K562 (cell line): ENCODE results near the gene RCOR2. TPM values are rescaled to one million over a fixed set of nuclear protein-coding genes. Genes with fewer than 3 reads are reported as not detected.

Experiments
- ATAC-seq: fragments of 200-7000 bp; cut with Tn5 transposase; 3 replicates; pipeline ENCODE4 v1.9.1; 2020; ENCODE audit warnings: moderate library complexity
- BruUV-seq: library from RNA; stranded (reverse); fragments of 400-500 nt; replicated peaks from 2 replicates; lab custom pipeline; 2021; lab: Mats Ljungman, UMichigan
- CTCF ChIA-PET: fragments of 300-600 bp; formaldehyde crosslinking; extraction: SDS; loops from one replicate; lab custom pipeline; 2021; ENCODE audit warnings: low intra/inter-chr PET ratio; lab: Yijun Ruan, JAX
- POLR2A ChIA-PET: fragments of 300-600, 350-650 bp; sonication (Branson Sonifier 250); formaldehyde crosslinking; extraction: SDS; loops from one replicate; lab custom pipeline; 2021; ENCODE audit warnings: antibody characterized with exemption, inconsistent platforms; lab: Yijun Ruan, JAX
- DNase-seq, 4 experiments: peaks; one replicate each; pipeline versions ENCODE4 v3.0.0 to v3.0.0-alpha.2; 2011 to 2018; ENCODE audit warnings: low spot score in 3 of 4, mixed read lengths in 3 of 4; ENCODE audit errors: extremely low read depth in 1 of 4
- FAIRE-seq: peaks from 2 replicates; lab custom pipeline; 2011; peaks lifted over from hg19 to GRCh38; lab: Jason Lieb, UNC
- H2AFZ ChIP-seq: 2 replicates; pipeline ENCODE4 v1.6.0; 2011; ENCODE audit warnings: low read depth, low read length, control low read depth, inconsistent platforms
- H3K27ac ChIP-seq: fragments of 200-600 bp; 3 replicates; pipeline ENCODE4 v1.8.0; 2011; ENCODE audit warnings: low read depth, mild to moderate bottlenecking, control low read depth, inconsistent platforms, low read length, moderate library complexity, mixed read lengths; ENCODE audit errors: extremely low read depth
- H3K27me3 ChIP-seq, 2 experiments: fragments of 300-600 bp in 1 of 2; 2 replicates in 1 of 2; 3 replicates in 1 of 2; pipeline versions ENCODE4 v1.6.0 to v1.8.0; 2011; ENCODE audit warnings: inconsistent platforms in 2 of 2, low read length in 2 of 2, mild to moderate bottlenecking in 1 of 2, mixed read lengths in 1 of 2, moderate library complexity in 1 of 2; ENCODE audit not compliant: control insufficient read depth in 2 of 2, insufficient read depth in 2 of 2
- H3K36me3 ChIP-seq: fragments of 300-600 bp; 3 replicates; pipeline ENCODE4 v1.8.0; 2011; ENCODE audit warnings: mild to moderate bottlenecking, low read length, inconsistent platforms; ENCODE audit not compliant: control insufficient read depth, insufficient read depth
- H3K4me1 ChIP-seq, 2 experiments: fragments of 200-600 bp in 1 of 2; replicated peaks in 1 of 2; 2 replicates in 1 of 2; 3 replicates in 1 of 2; pipeline versions ENCODE4 v1.5.1 to v1.8.0; 2011; ENCODE audit warnings: inconsistent platforms in 2 of 2, low read length in 2 of 2, mild to moderate bottlenecking in 1 of 2, mixed read lengths in 1 of 2, moderate library complexity in 1 of 2; ENCODE audit not compliant: control insufficient read depth in 2 of 2, insufficient read depth in 2 of 2
- H3K4me2 ChIP-seq: 2 replicates; pipeline ENCODE4 v1.6.1; 2011; ENCODE audit warnings: low read length, control low read depth, inconsistent platforms, mixed read lengths; ENCODE audit not compliant: insufficient read depth
- H3K4me3 ChIP-seq: fragments of 200-600 bp; sonication (generic), shearing (Covaris generic); 2 replicates; pipeline ENCODE4 v1.5.1; 2016; ENCODE audit warnings: control low read depth, inconsistent platforms
- H3K79me2 ChIP-seq: fragments of 200-600 bp; 3 replicates; pipeline ENCODE4 v1.8.0; 2011; ENCODE audit warnings: low read length, inconsistent platforms; ENCODE audit not compliant: control insufficient read depth, insufficient read depth
- H3K9ac ChIP-seq, 2 experiments: 2 replicates each; pipeline versions ENCODE4 v1.6.0 to v1.6.1; 2011; ENCODE audit warnings: low read depth in 2 of 2, low read length in 2 of 2, control low read depth in 1 of 2, inconsistent platforms in 1 of 2, mild to moderate bottlenecking in 1 of 2, mixed read lengths in 1 of 2; ENCODE audit not compliant: insufficient read depth in 1 of 2
- H3K9me1 ChIP-seq: one replicate; pipeline ENCODE4 v1.6.0; 2011; ENCODE audit warnings: inconsistent platforms, mild to moderate bottlenecking, low read length, moderate library complexity; ENCODE audit not compliant: control insufficient read depth, insufficient read depth
- H3K9me3 ChIP-seq: replicated peaks from 2 replicates; pipeline ENCODE4 v1.5.1; 2011; ENCODE audit warnings: low read depth, low read length, inconsistent platforms; ENCODE audit not compliant: control insufficient read depth, insufficient read depth
- H4K20me1 ChIP-seq: replicated peaks from 2 replicates; pipeline ENCODE4 v1.6.1; 2011; ENCODE audit warnings: low read length, inconsistent platforms, mixed read lengths; ENCODE audit not compliant: control insufficient read depth, insufficient read depth
- WGBS: fragments of 100-300 bp; shearing (Covaris generic); methylation state at CpG from one replicate; pipeline ENCODE4 v1.1.6; 2016; ENCODE audit warnings: low coverage, mixed read lengths; ENCODE audit not compliant: insufficient coverage; ENCODE audit errors: missing lambda C conversion rate; 5-methylcytosine and 5-hydroxymethylcytosine counted together
- in situ Hi-C: fragments of 300-500 bp; cut with MboI; formaldehyde crosslinking; loops from 4 replicates; pipeline ENCODE4 v1.15.0; 2018; ENCODE audit warnings: inconsistent platforms, mixed read lengths
- intact Hi-C: fragments of 100-400 bp; cut with micrococcal nuclease; formaldehyde crosslinking; loops from 2 replicates; pipeline ENCODE4 v1.14.2; 2022
- polyA plus RNA-seq, 8 experiments: library from polyadenylated mRNA; depleted of rRNA in 4 of 8; stranded (reverse) in 5 of 8; unstranded in 3 of 8; fragments of >200 nt; fragmentation: Nextera tagmentation in 2 of 8; fragmentation: Illumina TruSeq in 1 of 8; extraction: Ambion mirVana in 2 of 8; extraction: Trizol in 1 of 8; gene quantifications; 2 replicates each; pipeline versions ENCODE4 v1.2.1 to v1.2.3, GENCODE V29; 2011 to 2014; ENCODE audit warnings: inconsistent platforms in 1 of 8, missing spikeins in 1 of 8
- total RNA-seq, 7 experiments: library from RNA; depleted of rRNA in 6 of 7; stranded (reverse); fragments of >200 nt in 6 of 7; fragmentation: Illumina TruSeq in 2 of 7; extraction: Trizol in 2 of 7; gene quantifications; 2 replicates each; pipeline versions ENCODE4 v1.2.1 to v1.2.3, GENCODE V29; 2011 to 2021; ENCODE audit warnings: low replicate concordance in 1 of 7
- TF ChIP-seq, protein P1 (sequence below): fragments of 450-650 bp; IDR thresholded peaks from 2 replicates; pipeline ENCODE4 v1.6.1; 2018; ENCODE audit warnings: mild to moderate bottlenecking, low read depth; ENCODE audit not compliant: partially characterized antibody

The RCOR2 gene
- total and polyA plus RNA-seq, 9 of the 15 experiments (the other 6 are each of a cell fraction or from before 2014, with no cell fraction given): 0.04 to 6.5 (median 2.5) TPM; not detected in 1

DNA sequence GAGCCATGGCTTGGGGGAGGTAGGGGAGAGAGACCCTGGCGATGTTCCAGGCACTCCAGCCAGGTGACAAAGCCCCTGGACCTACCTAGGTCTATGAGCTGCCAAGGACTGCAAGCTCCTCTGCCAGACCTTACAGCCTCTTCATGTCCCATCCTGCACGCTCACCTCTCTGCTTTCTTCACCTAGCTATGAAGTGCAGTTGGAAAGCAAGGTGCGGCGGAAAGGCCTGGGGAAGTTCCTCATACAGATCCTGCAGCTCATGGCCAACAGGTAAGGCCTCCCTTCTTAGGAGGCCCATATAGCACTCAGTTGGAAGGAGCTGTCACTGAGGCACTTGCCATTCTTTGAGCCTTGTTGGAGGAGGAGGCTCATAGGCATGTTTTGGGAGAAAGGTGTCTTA lies 35.6 kb upstream of the RCOR2 start:
- H3K9ac ChIP-seq: no peak overlapping the region
- in situ Hi-C loops (no loop called here), intact Hi-C loops (no loop called here)
- no peaks in the 10 kb centered on the region for H3K9me1 ChIP-seq
- H3K27me3 ChIP-seq: no peaks in the 10 kb centered on the region
- no peaks in the 10 kb centered on the region for H3K9me3 ChIP-seq
- H3K4me1 ChIP-seq: peaks cover 0 to under 1% of the 10 kb centered on the region in 2 experiments; a peak in 1 of 5 replicates
- ChIA-PET CTCF (no interaction called here), POLR2A (interaction anchor here (0.5 to 1.9 kb wide), 5 partner anchors 9 to 125 kb away, joined by 3 to 9 read pairs (median 4); partner anchors contain the start of gene COX8A)
- no peak overlapping the region for H3K4me3 ChIP-seq
- H3K79me2 ChIP-seq: no peaks in the 10 kb centered on the region
- no peak overlapping the region for H2AFZ ChIP-seq
- WGBS: 100% methylated on average over 4 of the region's 4 CpGs
- no peak overlapping the region for H3K27ac ChIP-seq
- DNase-seq (no peak), FAIRE-seq (no peak), ATAC-seq (no peak)
- no TSS peak for BruUV-seq
- TF ChIP-seq, protein P1, sequence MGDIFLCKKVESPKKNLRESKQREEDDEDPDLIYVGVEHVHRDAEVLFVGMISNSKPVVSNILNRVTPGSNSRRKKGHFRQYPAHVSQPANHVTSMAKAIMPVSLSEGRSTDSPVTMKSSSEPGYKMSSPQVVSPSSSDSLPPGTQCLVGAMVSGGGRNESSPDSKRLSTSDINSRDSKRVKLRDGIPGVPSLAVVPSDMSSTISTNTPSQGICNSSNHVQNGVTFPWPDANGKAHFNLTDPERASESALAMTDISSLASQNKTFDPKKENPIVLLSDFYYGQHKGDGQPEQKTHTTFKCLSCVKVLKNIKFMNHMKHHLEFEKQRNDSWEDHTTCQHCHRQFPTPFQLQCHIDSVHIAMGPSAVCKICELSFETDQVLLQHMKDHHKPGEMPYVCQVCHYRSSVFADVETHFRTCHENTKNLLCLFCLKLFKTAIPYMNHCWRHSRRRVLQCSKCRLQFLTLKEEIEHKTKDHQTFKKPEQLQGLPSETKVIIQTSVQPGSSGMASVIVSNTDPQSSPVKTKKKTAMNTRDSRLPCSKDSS: no peak
- no peaks in the 10 kb centered on the region; the same call in 1 of the 2 replicates for H4K20me1 ChIP-seq
- peaks cover 85% of the 10 kb centered on the region for H3K36me3 ChIP-seq
- H3K4me2 ChIP-seq: no peak overlapping the region
